Caco-2 (cell line): ENCODE data around the gene PAWR. TPM values are rescaled to one million over a fixed set of nuclear protein-coding genes. Genes with fewer than 3 reads are reported as not detected.

Source experiments
- BruUV-seq: library from RNA; stranded (reverse); fragments of 400-500 nt; replicated peaks from 2 replicates; lab custom pipeline; 2021; lab: Mats Ljungman, UMichigan
- CTCF ChIA-PET: fragments of 300-600 bp; sonication (Branson Sonifier 250); formaldehyde crosslinking; loops from one replicate; lab custom pipeline; 2022; ENCODE audit warnings: antibody characterized with exemption; lab: Charles Lee
- POLR2A ChIA-PET: fragments of 300-600 bp; sonication (Branson Sonifier 250); formaldehyde crosslinking; loops from one replicate; lab custom pipeline; 2022; ENCODE audit warnings: antibody characterized with exemption; lab: Charles Lee
- DNase-seq, 2 experiments: peaks; one replicate each; pipeline versions ENCODE4 v3.0.0 to v3.0.0-alpha.2; 2020 to 2022
- H3K27me3 ChIP-seq: replicated peaks from 2 replicates; pipeline ENCODE4 v1.6.0; 2011; ENCODE audit warnings: low read length; ENCODE audit not compliant: control insufficient read depth, insufficient read depth
- H3K36me3 ChIP-seq: 2 replicates; pipeline ENCODE4 v1.5.1; 2011; ENCODE audit warnings: low read length; ENCODE audit not compliant: control insufficient read depth, insufficient read depth
- H3K4me1 ChIP-seq: fragments of 250-450 bp; sonication (Bioruptor Pico); 2 replicates; pipeline ENCODE4 v1.5.1; 2020; ENCODE audit warnings: mild to moderate bottlenecking
- H3K4me3 ChIP-seq: 2 replicates; pipeline ENCODE4 v1.5.1; 2011; ENCODE audit warnings: low read depth, mild to moderate bottlenecking, control low read depth, low read length
- H3K9me3 ChIP-seq: fragments of 250-450 bp; sonication (Bioruptor Pico); 2 replicates; pipeline ENCODE4 v1.5.1; 2020; ENCODE audit warnings: mild to moderate bottlenecking, moderate library complexity
- H3K27ac Mint-ChIP-seq: one replicate; pipeline ENCODE4 v1.8.0; 2022; ENCODE audit warnings: mixed read lengths; ENCODE audit not compliant: unreplicated experiment
- H3K27me3 Mint-ChIP-seq: one replicate; pipeline ENCODE4 v1.8.0; 2022; ENCODE audit warnings: mixed read lengths; ENCODE audit not compliant: insufficient read depth, unreplicated experiment
- H3K36me3 Mint-ChIP-seq: one replicate; pipeline ENCODE4 v1.8.0; 2022; ENCODE audit warnings: mild to moderate bottlenecking, mixed read lengths; ENCODE audit not compliant: insufficient read depth, unreplicated experiment
- H3K4me1 Mint-ChIP-seq: one replicate; pipeline ENCODE4 v1.8.0; 2022; ENCODE audit warnings: low read depth, mixed read lengths; ENCODE audit not compliant: unreplicated experiment
- H3K4me3 Mint-ChIP-seq: one replicate; pipeline ENCODE4 v1.8.0; 2022; ENCODE audit warnings: mild to moderate bottlenecking, moderate library complexity, mixed read lengths; ENCODE audit not compliant: unreplicated experiment
- H3K9me3 Mint-ChIP-seq: one replicate; pipeline ENCODE4 v1.8.0; 2022; ENCODE audit warnings: mixed read lengths; ENCODE audit not compliant: unreplicated experiment
- CTCF ChIP-seq, 2 experiments: fragments of 200-600 bp in 1 of 2; IDR thresholded peaks; 1 replicate in 1 of 2; 2 replicates in 1 of 2; pipeline versions ENCODE4 v1.5.1 to v1.8.0; 2011 to 2022; ENCODE audit warnings: antibody characterized with exemption in 1 of 2, control low read depth in 1 of 2, inconsistent platforms in 1 of 2, low read depth in 1 of 2, low read length in 1 of 2, mild to moderate bottlenecking in 1 of 2, moderate library complexity in 1 of 2; ENCODE audit not compliant: insufficient read depth in 1 of 2, severe bottlenecking in 1 of 2, unreplicated experiment in 1 of 2
- intact Hi-C: fragments of 100-400 bp; cut with micrococcal nuclease; formaldehyde crosslinking; loops from one replicate; pipeline ENCODE4 v1.10.0; 2022; ENCODE audit not compliant: unreplicated experiment
- total RNA-seq: library from RNA; stranded (reverse); gene quantifications from 2 replicates; pipeline ENCODE4 v1.2.3, GENCODE V29; 2022

Gene PAWR
- total RNA-seq, 1 experiment from 2014 or later = 157 TPM

GRCh38 chr12:79696416-79696815, 5.7 kb upstream of the PAWR start:
- H3K27me3 Mint-ChIP-seq = no peaks in the 10 kb centered on the region
- POLR2A ChIA-PET = no interaction called here
- intact Hi-C loops = no loop called here
- Histone ChIP-seq H3K4me3 (no peak overlapping the region), H3K9me3 (no peaks in the 10 kb centered on the region), H3K36me3 (no peaks in the 10 kb centered on the region), H3K27me3 (no peaks in the 10 kb centered on the region), H3K4me1 (peaks cover 9% of the 10 kb centered on the region; the same call in 1 of the 2 replicates)
- H3K36me3 Mint-ChIP-seq = peaks cover 5% of the 10 kb centered on the region
- H3K27ac Mint-ChIP-seq = no peak overlapping the region
- no TSS peak for BruUV-seq
- no peak for TF ChIP-seq CTCF (IDR thresholded peaks at IDR 0.05; ENCODE audit: insufficient read depth in 1 of 2, low read depth in 1 of 2, low read length in 1 of 2, severe bottlenecking in 1 of 2, unreplicated experiment in 1 of 2)
- H3K4me1 Mint-ChIP-seq = peaks cover 11% of the 10 kb centered on the region
- H3K9me3 Mint-ChIP-seq = no peaks in the 10 kb centered on the region
- no peak overlapping the region for H3K4me3 Mint-ChIP-seq
- CTCF ChIA-PET = no interaction called here
- DNase-seq = no peak

DNA sequence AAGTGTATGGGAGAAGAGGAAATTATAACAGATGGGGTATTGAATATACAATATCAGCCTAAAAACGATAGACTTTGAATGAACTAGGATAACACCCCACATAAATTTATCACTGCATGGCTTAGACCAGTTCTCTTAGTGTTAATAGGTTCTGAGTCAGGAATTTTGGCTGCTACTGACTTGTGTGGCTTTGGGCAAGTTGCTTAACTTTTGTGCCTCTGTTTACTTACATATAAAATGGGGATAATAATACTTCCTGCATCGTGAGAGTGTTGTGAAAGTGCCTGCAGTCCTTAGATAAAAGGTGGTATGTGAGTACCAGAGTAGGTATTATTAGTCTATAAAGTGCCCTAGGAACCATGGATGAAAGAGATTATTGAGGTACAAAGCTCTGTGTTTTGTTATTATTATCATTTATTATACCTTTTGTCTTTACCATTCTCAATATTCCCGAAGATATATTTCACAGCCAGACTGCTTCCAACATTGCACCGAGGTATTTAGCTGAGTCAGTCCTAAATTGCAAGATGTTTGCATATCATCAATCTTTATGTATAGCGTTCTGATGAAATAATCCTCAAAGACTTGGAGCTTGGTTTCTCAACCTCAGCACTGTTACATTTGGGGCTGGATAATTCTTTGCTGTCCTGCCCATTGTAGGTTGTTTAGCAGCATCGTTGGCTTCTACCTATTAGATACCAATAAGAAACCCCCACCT, 2.3 kb upstream of the PAWR start:
- Mint-ChIP-seq H3K36me3 (peaks cover 28% of the 10 kb centered on the region), H3K27ac (peak overlapping the region; percentile 90), H3K4me3 (peak overlapping the region; percentile 89), H3K4me1 (peaks cover 11% of the 10 kb centered on the region), H3K9me3 (no peaks in the 10 kb centered on the region), H3K27me3 (no peaks in the 10 kb centered on the region)
- no peak for DNase-seq
- Histone ChIP-seq H3K36me3 (no peaks in the 10 kb centered on the region), H3K4me1 (peaks cover 9% of the 10 kb centered on the region; the same call in 1 of the 2 replicates), H3K4me3 (peak overlapping the region; percentile 98), H3K27me3 (no peaks in the 10 kb centered on the region), H3K9me3 (no peaks in the 10 kb centered on the region)
- ChIA-PET CTCF (interaction anchor here (1.0 kb wide), 1 partner anchor 146 kb away, joined by 3 read pairs; no protein-coding TSS in a partner anchor), POLR2A (interaction anchor here (0.6 to 1.3 kb wide), 3 partner anchors 9 to 218 kb away, joined by 4 to 5 read pairs (median 5); no protein-coding TSS in a partner anchor)
- BruUV-seq = no TSS peak
- intact Hi-C loops = loop anchor here (1.0 to 5.0 kb wide), 3 partner anchors 45 to 494 kb away; no protein-coding TSS in a partner anchor
- TF ChIP-seq CTCF (IDR thresholded peaks at IDR 0.05; ENCODE audit: insufficient read depth in 1 of 2, low read depth in 1 of 2, low read length in 1 of 2, severe bottlenecking in 1 of 2, unreplicated experiment in 1 of 2) = no peak

DNA sequence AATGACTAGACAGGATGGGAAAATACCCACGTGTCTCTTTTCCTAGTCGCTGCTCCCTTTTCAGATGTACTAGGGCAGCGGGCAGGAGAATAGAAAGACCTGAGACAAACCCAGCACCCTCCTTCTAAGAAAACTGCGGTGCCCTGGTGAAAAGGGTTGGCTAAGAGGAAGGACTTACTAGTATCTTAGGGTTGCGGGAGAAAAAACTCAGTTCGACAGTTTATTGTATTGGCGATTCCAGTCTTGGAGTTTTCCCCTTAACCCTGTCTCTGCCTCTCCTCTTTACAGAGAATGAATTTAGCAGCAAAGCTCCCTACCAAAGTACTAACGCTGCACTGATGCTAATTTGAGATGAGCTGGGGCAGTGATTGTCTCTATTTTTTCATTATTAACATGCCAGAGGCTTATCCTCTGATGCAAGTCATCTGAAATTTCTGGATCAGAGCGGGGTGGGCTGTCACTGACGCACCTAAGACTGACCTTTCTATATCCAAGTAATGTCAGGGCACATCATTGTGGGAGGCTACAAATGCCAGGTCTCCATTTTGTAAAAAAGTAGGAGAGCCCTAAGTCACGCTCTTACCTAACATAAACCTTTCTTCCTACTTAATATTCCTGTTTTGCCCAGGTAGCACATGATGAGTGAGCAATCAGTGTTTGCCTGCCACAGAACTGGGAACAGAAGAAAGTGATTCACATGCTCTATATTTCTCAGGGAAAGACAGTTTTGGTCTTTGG, 916 bp upstream of the PAWR start:
- Histone ChIP-seq H3K27me3 (no peaks in the 10 kb centered on the region), H3K36me3 (no peaks in the 10 kb centered on the region), H3K4me3 (peak overlapping the region; percentile 98), H3K4me1 (peaks cover 11% of the 10 kb centered on the region), H3K9me3 (no peaks in the 10 kb centered on the region)
- Mint-ChIP-seq H3K4me3 (peak overlapping the region; percentile 89), H3K27ac (peak overlapping the region; percentile 90), H3K9me3 (no peaks in the 10 kb centered on the region), H3K36me3 (peaks cover 33% of the 10 kb centered on the region), H3K27me3 (no peaks in the 10 kb centered on the region), H3K4me1 (peaks cover 15% of the 10 kb centered on the region)
- intact Hi-C loops = loop anchor here (1.0 to 5.0 kb wide), 5 partner anchors 47 to 496 kb away; no protein-coding TSS in a partner anchor
- ChIA-PET CTCF (interaction anchor here (0.6 to 1.2 kb wide), 2 partner anchors 22 to 142 kb away, joined by 3 read pairs; no protein-coding TSS in a partner anchor), POLR2A (interaction anchor here (0.7 to 1.3 kb wide), 3 partner anchors 88 to 160 kb away, joined by 3 to 5 read pairs (median 4); no protein-coding TSS in a partner anchor)
- peak in 1 of 2 experiments; percentile 36 for DNase-seq
- BruUV-seq = TSS peak; percentile 61
- TF ChIP-seq CTCF (IDR thresholded peaks at IDR 0.05; ENCODE audit: insufficient read depth in 1 of 2, low read depth in 1 of 2, low read length in 1 of 2, severe bottlenecking in 1 of 2, unreplicated experiment in 1 of 2) = no peak
